NOMO-1 (cell line): Measurements from ENCODE around the gene CFAP20DC.
"Not testable (repeated sequence)": the region's sequence is repeated elsewhere in the genome, so short reads cannot be mapped to it uniquely, and the experiment has no call there.

ENCODE experiments used
- DNase-seq, 2 experiments: peaks; one replicate each; lab custom pipeline; 2025; ENCODE audit not compliant: unreplicated experiment in 2 of 2; lab: John Stamatoyannopoulos, UW

CFAP20DC gene

DNA sequence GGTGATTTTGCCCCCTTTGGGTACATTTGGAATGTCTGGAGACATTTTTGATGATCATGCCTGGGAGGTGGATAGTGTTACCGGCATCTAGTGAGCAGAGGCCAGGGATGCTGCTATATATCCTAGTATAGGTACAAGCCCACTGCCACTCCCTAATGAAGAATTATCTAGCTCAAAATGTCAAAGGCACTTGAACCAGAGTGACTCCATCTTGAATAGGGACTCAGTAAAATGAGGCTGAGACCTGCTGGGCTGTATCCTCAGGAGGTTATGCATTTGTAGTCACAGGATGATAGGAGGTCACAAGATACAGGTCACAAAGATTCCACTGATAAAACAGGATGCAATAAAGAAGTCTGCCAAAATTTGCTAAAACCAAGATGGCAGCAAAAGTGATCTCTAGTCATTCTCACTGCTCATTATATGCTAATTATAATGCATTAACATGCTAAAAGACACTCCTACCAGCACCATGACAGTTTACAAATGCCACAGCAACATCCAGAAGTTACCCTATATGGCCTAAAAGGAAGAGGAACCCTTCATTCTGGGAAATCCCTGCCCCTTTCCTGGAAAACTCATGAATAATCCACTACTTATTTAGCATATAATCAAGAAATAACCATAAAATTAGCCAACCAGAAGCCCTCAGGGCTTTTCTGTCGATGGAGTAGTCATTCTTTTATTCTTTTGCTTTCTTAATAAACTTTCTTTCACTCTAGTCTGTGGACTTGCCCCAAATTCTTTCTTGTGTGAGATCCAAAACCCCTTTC lies 343.2 kb downstream of the CFAP20DC start:
- DNase-seq: no peak

DNA sequence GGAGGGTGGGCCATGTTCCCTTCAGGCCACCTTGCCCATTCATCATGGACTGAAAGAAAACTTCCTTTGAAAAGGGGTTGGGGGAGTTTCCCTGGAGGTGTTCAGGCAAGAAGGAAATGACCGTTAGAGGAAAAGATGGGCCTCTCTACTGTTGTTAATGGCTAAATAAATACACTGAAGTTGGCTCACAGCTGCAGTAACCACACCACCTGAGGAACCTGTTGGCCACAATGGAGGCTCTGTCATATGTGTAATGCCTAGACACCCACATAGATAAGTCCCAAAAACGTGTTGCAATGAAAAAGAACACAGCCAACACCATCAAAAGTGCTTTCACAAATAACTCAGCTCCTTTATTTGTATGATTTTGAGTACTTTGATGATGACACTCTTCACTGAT lies 345.1 kb downstream of the CFAP20DC start:
- no peak for DNase-seq

DNA sequence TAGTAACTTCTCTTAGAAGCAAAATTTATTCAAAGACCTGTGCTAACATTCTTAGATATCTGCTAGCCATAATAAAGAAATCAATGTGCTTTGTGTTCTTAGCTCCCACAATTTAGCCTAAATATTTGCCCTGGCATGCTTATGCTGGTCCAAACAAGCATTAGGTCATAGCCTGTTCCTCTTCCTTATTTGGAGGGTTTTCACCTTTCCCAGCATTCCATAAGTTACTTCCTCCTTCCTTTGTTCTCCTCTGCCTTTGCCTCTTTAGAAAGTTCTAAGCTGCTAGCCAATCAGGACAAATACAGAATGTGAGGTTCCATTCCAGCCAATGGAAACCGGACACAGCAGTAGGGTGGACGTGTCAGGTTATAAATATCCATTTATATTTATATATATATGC lies 345.5 kb downstream of the CFAP20DC start:
- not testable (repeated sequence) for DNase-seq

DNA sequence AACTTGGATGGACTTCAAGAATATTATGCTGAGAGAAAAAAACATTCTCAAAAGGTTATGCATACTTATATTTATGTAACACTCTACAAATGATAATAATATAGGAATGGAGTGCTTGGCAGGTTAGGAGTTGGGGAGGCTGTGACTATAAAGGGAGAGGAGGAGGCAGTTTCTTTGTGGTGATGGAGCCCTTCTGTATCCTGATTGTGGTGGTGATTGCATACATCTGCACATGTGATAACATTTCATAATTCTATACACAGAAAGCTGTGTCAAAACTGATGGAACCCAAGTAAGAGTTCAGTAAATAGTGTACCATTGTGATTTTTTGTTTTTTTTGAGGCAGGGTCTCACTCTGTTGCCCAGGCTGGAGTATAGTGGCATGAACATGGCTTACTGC lies 351.6 kb downstream of the CFAP20DC start:
- DNase-seq: no peak

DNA sequence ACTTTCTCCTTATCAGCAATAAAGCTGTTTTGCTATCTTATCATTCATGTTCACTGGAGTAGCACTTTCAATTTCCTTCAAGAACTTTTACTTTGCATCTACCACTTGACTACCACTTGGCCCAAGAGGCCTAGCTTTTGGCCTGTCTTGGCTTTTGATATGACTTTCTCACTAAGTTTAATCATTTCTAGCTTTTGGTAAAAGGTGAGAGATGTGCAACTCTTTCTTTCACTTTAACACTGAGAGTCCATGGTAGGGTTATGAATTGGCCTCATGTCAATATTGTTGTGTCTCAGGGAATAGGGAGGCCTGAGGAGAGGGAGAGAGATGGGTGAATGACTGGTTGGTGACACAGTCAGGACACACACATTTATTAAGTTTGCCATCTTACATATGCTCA lies 352.3 kb downstream of the CFAP20DC start:
- no peak for DNase-seq

DNA sequence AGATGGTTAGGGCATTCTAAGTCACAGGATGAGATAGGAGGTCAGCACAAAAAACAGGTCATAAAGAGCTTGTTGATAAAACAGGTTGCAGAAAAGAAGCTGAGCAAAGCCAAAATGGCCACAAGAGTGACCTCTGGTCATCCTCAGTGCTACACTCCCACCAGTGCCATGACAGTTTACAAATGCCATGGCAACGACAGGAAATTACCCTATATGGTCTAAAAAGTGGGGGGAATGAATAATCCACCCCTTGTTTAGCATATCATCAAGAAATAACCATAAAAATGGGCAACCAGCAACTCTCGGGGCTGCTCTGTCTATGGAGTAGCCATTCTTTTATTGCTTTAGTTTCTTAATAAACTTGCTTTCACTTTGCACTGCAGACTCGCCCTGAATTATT lies 353.0 kb downstream of the CFAP20DC start:
- not testable (repeated sequence) for DNase-seq

DNA sequence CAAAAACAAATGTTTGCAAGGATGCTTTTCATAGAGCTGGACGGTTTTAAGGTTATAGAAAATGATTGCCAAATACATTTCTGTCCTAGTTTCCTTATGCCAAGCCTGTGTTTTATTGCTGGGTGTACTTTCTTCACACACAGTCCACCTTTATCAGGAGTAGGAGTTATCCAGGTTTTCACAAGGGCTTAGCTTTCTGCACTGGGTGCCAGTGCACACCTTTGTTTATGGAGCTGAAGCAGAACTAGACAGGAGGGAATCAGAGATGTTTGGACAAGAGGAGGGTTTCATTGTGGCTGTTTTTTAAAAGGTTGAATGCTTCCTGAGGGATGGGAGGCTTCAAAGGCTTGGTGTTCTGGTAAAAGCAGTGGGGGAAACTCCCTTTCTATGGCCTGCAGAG lies 353.7 kb downstream of the CFAP20DC start:
- DNase-seq: no peak

DNA sequence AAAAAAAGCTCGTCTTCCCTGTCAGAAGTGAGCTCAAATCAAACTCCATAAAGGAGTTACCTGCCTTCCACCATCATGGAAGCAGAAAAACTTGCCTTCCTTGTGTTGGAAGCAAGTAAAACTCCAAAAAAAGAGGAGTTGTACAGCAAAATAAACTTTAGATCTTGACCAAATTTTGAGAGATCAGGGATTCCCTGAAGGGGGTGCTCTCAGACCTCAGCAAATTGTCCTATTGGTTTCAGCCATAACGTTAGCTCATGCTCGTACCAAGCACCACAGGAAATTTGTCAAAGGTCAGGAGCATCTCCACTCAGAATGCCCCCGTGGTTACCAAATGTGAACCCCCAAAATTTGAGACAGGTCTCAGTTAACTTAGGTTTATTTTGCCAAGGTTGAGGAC lies 354.5 kb downstream of the CFAP20DC start:
- not testable (repeated sequence) for DNase-seq

DNA sequence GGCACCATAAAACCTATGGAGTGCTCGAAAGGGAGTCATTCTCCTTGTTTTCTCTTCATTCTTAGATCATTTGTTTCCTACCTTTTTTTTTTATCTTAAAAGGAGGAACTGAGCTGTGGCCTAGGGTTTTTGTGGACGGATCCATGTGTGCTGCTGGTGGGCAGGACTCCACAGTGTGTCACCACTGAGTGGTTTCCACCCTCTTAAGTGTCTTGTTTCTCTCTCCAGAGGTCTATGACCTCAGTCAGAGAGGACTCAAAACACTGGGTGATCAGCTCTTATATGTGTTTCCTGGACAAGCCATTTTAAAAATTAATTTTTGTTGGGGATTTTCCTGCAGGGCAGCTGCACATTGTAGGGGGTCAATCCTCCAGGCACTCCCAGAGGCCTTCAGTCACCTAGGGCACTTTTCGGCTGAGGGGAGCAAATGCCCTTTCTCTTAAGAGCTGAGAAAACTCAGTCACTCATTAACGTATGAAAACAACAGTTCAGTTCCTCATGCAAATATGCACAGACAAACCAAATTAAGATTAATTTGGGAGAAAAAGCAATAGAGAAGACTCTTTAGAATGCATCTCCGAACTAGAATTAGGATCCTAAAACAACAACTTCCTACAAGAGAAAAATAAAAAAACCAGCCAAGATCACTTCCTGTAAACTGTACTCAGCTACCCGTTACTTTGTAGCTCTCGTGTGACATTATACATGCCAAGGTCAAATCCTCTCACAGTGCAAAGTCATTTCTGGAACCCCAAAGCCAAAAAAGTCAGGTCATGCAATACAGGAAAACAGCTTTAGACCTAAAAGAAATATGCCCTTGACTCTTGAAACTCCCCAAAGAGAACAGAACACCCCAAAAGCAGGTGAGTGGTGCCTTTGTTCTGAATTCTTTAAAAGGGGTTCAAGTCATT lies 355.6 kb downstream of the CFAP20DC start:
- peak in 1 of 2 experiments; percentile 13 for DNase-seq

DNA sequence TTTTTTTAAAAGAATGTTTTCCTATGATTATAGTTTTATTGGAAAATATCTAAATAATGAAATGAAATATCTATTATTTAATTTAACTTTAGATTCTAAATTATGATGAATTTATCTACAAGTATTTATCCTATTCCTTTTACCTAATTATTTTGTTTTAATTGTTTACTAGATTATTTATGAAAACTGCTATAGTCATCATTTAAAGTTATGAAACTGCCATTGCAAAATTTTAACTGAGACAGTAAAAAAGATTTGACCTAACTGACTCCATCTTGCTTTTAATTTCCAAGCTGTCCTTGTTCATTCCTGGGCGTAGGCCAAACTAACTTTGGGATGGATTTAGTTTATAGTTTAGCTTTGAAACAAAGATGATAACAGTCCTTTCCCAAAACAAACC lies 357.3 kb downstream of the CFAP20DC start:
- DNase-seq: no peak
